HT1080 (cell line): ENCODE measurements around the gene ITGAV. TPM values are rescaled to one million over a fixed set of nuclear protein-coding genes. Genes with fewer than 3 reads are reported as not detected.
A peak's percentile ranks its signal among the peaks of the same experiment; 100 is the strongest.

Experiments
- DNase-seq: peaks from one replicate; pipeline ENCODE4 v3.0.0-alpha.2; 2015; ENCODE audit warnings: low read depth
- total RNA-seq: library from RNA; depleted of rRNA; stranded (reverse); fragments of >200 nt; shearing (Covaris generic); gene quantifications from 2 replicates; pipeline ENCODE4 v1.2.3, GENCODE V29; 2014

ITGAV gene
- total RNA-seq, 1 experiment from 2014 or later: 48.8 TPM

DNA sequence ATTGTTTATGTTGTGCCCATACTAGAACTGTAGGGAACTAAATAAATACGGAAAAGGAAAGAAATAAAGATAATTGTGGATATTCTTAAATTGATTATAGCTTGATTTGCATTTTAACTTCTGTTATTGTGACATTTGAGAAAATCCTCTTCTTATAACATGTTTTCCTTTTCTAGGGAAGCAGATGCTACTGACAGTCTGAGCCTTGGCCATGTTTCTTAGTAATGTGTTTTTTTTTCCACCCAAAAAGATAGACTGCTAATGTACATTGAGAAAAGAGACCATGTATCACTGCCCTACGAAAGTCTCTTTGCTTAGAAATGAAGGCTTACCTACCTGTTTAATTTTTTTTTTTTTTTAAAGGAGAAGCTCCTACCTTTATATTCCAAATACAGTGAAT lies 22.2 kb downstream of the ITGAV start:
- no peak for DNase-seq

DNA sequence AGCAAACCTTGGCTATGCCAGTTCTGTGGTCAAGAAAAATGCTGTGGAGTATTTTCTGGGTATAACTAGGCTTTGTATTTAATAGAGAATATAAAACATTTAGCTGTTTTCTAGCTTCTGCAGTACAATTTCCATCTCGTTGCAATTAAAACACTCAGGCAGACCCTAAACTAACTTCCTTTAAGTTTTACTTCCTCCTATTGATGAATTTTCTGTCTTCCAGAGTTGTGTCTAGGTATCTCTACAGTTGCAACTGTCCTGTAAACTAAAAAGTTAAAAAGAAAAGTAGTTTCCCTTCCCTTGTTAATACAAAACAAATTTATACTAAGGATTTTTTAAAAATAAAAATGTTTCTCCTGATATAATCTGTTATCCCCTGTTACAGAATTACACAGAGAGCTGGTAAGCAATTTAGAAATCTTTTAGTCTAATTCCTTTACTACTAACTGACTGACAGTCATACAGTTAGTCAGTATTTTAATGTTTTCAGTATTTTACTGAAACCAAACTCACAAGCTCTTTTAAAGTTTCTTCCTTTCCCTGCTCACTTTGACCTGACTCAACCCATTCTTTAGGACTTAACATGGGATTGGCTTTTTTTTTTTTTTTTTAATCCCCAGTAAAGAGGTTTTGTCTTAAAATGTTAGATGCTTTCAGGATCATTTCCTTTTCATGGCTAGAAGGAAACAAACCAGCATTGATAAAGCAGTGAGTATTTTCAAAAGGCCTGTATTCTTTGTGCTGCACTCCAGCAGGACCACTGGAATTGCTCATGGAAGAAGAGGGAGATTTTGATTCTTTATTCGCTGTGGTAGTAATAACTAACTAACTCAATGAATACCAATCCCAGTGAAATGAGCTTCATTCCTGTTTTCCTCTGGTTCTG lies 22.9 kb downstream of the ITGAV start:
- DNase-seq: no peak

DNA sequence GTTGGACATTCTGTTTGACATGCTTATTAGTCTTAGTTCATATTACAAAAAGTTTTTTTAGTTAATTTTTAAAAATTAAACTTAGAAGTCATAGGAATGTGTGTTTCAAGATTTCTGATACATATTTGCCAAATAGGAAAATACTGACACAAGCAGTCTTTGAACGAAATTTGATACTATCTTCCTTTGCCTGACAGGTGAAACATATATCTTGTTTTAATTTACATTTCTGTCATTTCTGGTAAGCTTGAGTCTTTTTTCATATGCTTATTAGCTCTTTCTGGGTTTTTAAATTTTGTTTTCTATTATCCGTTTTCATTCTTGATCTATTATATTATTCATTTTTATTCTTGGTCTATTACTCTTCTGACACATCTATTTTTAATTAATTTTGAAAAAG lies 24.5 kb downstream of the ITGAV start:
- no peak for DNase-seq

DNA sequence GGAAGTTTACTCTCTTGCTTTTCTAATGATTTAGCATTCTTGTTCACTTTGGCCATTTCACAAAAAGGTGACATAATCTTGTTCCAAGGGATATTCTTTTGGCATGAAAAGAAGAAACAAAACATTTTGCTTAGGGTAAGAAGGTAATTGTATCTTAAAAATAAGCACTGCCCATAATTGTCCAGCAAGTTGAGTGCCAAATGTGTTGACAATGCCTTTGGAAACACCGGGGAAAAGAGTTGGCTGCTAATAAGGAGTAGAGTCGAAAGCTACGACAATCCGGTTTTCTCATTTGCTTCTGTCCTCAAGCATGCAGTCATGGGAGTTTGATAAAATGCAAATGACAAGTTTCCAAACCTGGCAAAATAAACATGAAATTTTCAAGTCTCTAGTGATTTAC lies 27.3 kb downstream of the ITGAV start:
- no peak for DNase-seq

GRCh38 chr2:186617771-186618170 lies 27.9 kb downstream of the ITGAV start:
- DNase-seq: no peak

- no peak for DNase-seq
Observed at GRCh38 chr2:186618696-186619095, 28.8 kb downstream of the ITGAV start.

DNA sequence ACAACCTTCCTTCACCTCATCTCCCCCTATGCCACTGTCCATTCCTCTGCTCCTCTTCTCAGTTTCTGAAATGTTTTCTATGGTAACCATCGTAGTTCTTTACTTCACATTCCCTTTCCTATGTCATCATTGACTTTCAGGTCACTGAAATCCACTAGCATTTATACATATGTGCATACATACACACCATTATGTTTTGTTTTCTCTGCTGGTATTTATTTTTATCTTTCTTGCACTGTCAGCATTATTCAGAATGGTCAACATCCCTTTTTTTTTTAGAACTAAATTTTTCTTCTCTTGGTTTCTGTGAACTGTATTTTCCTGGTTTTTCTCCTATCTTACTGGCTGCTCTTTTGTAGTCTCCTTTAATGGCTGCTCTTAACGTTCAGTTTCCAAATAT lies 33.2 kb downstream of the ITGAV start:
- DNase-seq: no peak

DNA sequence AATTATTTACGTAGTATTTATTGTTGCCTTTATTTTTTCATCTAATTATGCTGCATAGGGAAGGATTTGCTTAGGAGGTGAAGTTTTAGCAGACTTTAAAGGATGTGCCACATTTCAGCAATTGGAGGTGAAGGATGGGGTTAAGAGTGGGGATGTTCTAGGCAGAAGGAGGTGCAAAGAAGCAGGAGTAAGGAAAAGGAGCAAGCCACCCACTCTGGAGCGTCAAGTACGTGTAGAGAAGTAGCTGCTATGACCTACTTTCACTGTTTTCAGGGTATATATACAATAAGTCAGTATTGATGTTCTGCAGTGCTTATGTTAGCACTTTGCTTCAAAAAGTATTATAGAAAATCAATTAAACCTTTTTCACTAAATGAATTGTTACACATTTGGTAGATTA lies 34.4 kb downstream of the ITGAV start:
- no peak for DNase-seq

DNA sequence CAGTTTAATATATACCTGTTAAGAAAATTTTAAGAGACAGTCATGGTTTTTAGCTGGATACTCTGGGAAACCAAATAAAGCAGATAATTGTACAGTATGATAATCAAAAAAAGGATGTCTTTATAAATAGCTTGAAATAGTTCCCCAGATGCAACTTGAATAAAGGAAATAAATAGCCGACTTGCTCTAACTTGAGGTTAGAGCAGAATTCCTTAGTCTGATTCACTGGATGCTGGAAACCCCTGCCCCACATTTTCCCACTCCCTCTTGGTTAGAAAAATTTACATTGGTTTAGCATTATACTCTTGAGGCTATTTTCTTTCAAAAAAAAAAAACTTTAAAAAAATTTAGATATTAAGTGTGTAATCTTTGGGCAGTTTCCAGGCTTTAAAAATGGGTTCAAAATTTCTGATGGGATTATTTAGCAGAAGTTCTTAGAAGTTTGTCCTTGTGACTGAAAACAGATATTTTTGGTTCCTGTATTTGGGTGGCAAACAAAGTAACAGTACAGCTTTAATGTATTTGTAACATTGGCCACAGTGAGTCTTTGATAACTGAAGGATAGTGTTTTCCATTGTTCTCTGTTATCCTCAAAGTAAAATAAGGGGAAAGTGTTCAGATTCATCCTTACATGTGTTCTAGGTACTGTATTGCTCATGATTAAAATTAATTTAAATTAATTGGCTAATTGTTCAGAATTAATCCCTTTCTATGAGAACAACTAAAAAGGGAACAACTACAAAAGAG lies 39.6 kb downstream of the ITGAV start:
- no peak for DNase-seq

GRCh38 chr2:186632417-186632816 lies 42.6 kb downstream of the ITGAV start:
- no peak for DNase-seq

- DNase-seq: no peak
Observed at GRCh38 chr2:186634701-186635100, 44.8 kb downstream of the ITGAV start.

- no peak for DNase-seq
Observed at GRCh38 chr2:186636800-186637496, 47.1 kb downstream of the ITGAV start.

DNA sequence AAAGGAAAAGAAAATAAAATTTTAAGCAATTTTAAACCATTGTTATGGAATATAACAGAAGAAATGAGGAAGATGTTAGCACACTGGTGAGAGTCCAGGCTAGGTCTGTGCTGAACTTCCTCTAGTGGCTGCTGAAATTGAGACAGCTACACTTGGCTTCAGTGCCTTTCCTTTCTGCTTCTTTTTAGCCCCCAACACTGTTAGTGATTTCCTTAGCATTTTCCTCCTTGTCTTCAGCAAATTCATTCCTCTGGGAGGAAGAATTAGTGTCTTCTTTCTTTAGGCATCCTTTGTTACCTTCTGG lies 47.6 kb downstream of the ITGAV start:
- no peak for DNase-seq

- no peak for DNase-seq
Observed at GRCh38 chr2:186639939-186640338, 50.1 kb downstream of the ITGAV start.

DNA sequence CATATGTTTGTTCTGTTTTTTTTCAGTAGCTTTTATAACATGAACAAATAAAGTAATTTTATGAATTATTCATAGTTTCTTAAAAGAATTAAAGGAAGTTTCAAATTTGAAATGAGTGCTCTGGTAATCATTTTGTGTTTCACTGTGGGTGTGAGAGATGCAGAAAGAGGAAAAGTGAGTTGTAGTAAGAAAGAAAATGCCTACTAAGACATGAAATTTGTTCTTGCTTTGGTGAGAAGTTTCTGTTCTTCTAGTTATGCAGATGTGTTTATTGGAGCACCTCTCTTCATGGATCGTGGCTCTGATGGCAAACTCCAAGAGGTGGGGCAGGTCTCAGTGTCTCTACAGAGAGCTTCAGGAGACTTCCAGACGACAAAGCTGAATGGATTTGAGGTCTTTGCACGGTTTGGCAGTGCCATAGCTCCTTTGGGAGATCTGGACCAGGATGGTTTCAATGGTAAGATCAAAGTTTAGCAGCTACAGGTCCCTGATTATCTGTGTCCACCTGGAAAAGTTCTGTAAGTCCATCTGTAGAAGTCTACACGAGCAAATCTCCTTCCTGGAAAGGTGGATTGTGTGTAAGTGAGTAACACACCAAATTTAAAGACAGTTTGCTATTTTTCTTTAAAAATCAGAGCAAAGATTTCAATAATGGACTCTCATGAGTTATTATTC lies 51.4 kb downstream of the ITGAV start:
- DNase-seq: no peak

DNA sequence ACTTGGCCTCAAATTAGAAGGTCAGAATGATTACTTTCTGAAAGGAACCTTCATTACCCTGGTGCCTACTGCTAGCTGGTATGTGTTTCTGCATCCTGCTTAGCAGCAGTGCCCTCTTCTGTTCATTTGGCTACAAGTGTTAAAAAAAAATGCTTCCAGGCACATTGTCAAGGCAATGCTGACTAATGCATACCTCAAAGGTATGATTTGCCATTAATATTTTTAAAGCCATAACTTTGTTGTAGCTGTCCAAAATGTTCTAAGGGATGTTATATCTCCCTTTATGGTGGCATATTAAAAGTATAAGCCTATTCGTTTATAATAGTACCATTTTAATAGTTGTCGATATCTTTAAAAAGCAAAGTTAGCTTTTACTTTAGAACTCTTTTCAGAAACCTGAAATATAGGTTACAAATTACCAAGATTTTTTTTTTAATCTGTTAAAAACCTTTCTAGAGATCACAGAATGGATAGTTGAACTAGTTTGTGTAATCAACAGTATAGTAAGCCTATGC lies 52.0 kb downstream of the ITGAV start:
- DNase-seq: peak; percentile 78

- DNase-seq: no peak
Observed at GRCh38 chr2:186644791-186645190, 54.9 kb downstream of the ITGAV start.

DNA sequence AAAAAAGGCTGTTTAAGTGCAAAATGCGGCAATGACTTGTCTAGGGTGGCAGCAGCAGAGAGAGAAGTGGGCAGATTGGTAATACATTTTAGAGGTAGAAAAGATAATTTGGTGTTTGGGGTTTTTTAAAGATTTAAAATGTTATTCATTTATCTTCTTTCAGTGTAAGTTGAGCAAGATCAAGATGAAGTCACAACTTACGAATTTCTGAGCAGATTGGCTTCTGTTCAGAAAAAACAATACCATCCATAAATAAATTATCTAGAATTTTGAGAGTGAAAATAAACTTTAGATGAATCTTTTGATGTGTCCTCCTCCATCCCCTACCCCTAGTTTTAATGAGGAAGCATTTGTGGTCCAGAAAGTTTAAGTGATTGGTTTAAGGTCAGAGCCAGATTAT lies 56.1 kb downstream of the ITGAV start:
- DNase-seq: no peak

DNA sequence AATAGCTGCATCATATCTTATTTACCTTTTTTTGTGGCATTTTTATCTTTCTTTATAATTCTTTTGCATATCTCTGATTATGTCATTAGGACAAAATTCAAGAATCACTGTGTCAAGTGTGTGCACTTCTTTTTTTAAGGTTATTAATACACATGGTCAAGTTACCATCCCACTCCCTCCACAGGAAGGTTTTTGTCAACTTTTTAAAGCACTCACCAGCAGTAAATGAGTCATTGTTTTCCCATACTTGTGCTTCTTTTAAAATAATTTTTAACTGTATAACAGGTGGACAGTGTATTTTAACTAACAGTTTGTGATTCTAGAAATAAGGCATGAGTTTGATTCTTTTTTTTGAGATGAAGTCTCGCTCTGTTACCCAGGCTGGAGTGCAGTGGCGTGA lies 58.3 kb downstream of the ITGAV start:
- peak; percentile 3 for DNase-seq

GRCh38 chr2:186653511-186653910 lies 63.7 kb downstream of the ITGAV start:
- no peak for DNase-seq

DNA sequence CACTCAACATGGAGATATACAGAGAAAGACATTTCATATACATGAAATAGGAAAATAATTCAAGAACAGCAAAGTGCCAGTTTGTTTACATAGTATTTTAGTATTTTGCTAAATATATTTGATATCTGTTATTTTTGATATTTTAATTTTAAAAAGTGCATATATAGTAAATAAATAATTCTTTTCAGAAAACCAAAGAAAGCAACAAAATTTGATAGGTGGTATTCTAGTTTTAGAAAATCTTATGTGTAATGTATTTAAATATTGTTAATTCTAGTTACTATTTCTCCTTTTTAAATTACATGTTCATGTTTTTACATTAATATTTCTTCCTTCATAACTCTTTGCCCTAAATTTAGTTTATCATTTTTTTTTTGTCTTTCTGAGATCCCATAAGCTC lies 69.5 kb downstream of the ITGAV start:
- no peak for DNase-seq
